SJCRH30 (cell line): ENCODE measurements around the gene UPB1. TPM values are rescaled to one million over a fixed set of nuclear protein-coding genes. Genes with fewer than 3 reads are reported as not detected.
"Not testable (repeated sequence)": the region's sequence is repeated elsewhere in the genome, so short reads cannot be mapped to it uniquely, and the experiment has no call there.

Experiments
- DNase-seq, 2 experiments: peaks; one replicate each; pipeline ENCODE4 v3.0.0-alpha.2; 2015 to 2020
- H3K27ac ChIP-seq: fragments of 250-450 bp; sonication (Bioruptor Pico); 2 replicates; pipeline ENCODE4 v1.5.1; 2020; ENCODE audit warnings: mild to moderate bottlenecking, moderate library complexity
- H3K27me3 ChIP-seq: fragments of 250-450 bp; sonication (Bioruptor Pico); 2 replicates; pipeline ENCODE4 v1.5.1; 2020; ENCODE audit warnings: mild to moderate bottlenecking, moderate library complexity
- H3K36me3 ChIP-seq: fragments of 250-450 bp; sonication (Bioruptor Pico); 2 replicates; pipeline ENCODE4 v1.5.1; 2020; ENCODE audit warnings: mild to moderate bottlenecking, moderate library complexity
- H3K4me1 ChIP-seq: fragments of 250-450 bp; sonication (Bioruptor Pico); 2 replicates; pipeline ENCODE4 v1.5.1; 2020; ENCODE audit warnings: mild to moderate bottlenecking, moderate library complexity
- H3K4me3 ChIP-seq: fragments of 250-450 bp; sonication (Bioruptor Pico); 2 replicates; pipeline ENCODE4 v1.5.1; 2020; ENCODE audit warnings: mild to moderate bottlenecking, moderate library complexity
- H3K9me3 ChIP-seq: fragments of 250-450 bp; sonication (Bioruptor Pico); replicated peaks from 2 replicates; pipeline ENCODE4 v1.5.1; 2020; ENCODE audit warnings: mild to moderate bottlenecking, moderate library complexity
- total RNA-seq: library from RNA; depleted of rRNA; stranded (reverse); fragments of >200 nt; shearing (Covaris generic); gene quantifications from 2 replicates; pipeline ENCODE4 v1.2.3, GENCODE V29; 2014

The UPB1 gene
- total RNA-seq, 1 experiment from 2014 or later, result 0.04 TPM

DNA sequence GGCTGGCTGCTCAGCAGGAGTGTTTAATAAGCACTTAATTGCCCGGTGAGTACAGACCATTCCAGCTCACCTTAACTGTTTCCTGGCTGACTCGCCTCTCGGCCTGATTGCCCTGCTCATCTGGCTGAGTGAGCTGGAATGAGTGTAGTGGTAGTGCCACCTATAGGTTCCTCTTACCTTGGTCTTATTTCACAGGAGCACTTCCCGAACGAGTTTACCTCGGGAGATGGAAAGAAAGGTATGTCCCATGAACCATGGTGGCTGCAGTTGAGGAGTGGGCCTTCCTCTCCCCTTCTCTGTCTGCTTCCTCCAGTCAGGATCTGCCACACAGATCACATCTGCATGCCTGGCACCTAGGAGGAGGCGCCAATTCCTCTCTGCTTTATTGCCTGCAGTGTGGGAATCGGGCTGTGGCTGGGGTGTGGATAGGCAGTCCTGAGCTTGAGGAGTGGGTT, 26.7 kb downstream of the UPB1 start:
- Histone ChIP-seq H3K9me3 (no peaks in the 10 kb centered on the region), H3K4me3 (no peak overlapping the region), H3K36me3 (no peaks in the 10 kb centered on the region), H3K27ac (no peak overlapping the region), H3K4me1 (peaks cover 9% of the 10 kb centered on the region), H3K27me3 (no peaks in the 10 kb centered on the region)
- peak; percentile 46 to 70 for DNase-seq

GRCh38 chr22:24523873-24524272, 28.7 kb downstream of the UPB1 start:
- Histone ChIP-seq H3K36me3 (no peaks in the 10 kb centered on the region), H3K4me3 (no peak overlapping the region), H3K9me3 (no peaks in the 10 kb centered on the region), H3K4me1 (peaks cover 6% of the 10 kb centered on the region), H3K27ac (no peak overlapping the region), H3K27me3 (no peaks in the 10 kb centered on the region)
- no peak for DNase-seq

- Histone ChIP-seq H3K9me3 (no peaks in the 10 kb centered on the region), H3K4me1 (peaks cover 6% of the 10 kb centered on the region), H3K27ac (no peak overlapping the region), H3K36me3 (no peaks in the 10 kb centered on the region), H3K27me3 (no peaks in the 10 kb centered on the region), H3K4me3 (no peak overlapping the region)
- DNase-seq, result peak; percentile 74 to 84
Measured at GRCh38 chr22:24525416-24526037, 30.4 kb downstream of the UPB1 start.

DNA sequence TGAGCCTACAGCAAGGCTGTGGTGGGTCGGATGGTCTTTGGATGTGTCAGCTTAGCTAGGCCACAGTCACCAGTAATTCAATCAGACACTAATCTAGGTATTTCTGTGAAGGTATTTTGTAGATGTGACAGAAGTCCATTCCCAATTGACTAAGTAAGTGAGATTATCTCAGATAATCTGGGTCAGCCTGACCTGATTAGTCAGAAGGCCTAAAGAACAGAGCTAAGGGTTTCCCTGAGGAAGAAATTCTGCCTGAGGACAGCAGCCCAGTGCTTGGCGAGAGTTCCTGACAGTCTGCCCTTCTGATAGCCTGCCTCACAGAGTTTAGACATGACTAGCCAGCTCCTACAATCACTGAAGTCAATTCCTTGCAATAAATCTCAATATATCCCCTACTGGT, 31.1 kb downstream of the UPB1 start:
- no peaks in the 10 kb centered on the region for H3K36me3 ChIP-seq
- no peak overlapping the region for H3K27ac ChIP-seq
- no peaks in the 10 kb centered on the region for H3K27me3 ChIP-seq
- peaks cover 6% of the 10 kb centered on the region for H3K4me1 ChIP-seq
- H3K9me3 ChIP-seq, result no peaks in the 10 kb centered on the region
- H3K4me3 ChIP-seq, result no peak overlapping the region
- DNase-seq, result no peak

GRCh38 chr22:24529898-24530297, 34.8 kb downstream of the UPB1 start:
- H3K4me3 ChIP-seq, result no peak overlapping the region
- no peak for DNase-seq
- H3K27ac ChIP-seq, result no peak overlapping the region
- peaks cover 9% of the 10 kb centered on the region for H3K4me1 ChIP-seq
- H3K27me3 ChIP-seq, result no peaks in the 10 kb centered on the region
- H3K9me3 ChIP-seq, result no peaks in the 10 kb centered on the region
- no peaks in the 10 kb centered on the region for H3K36me3 ChIP-seq

- H3K4me1 ChIP-seq, H3K4me3 ChIP-seq, H3K9me3 ChIP-seq, DNase-seq, H3K27me3 ChIP-seq, H3K27ac ChIP-seq, H3K36me3 ChIP-seq: not testable (repeated sequence)
Measured at GRCh38 chr22:24530968-24531367, 35.8 kb downstream of the UPB1 start.

DNA sequence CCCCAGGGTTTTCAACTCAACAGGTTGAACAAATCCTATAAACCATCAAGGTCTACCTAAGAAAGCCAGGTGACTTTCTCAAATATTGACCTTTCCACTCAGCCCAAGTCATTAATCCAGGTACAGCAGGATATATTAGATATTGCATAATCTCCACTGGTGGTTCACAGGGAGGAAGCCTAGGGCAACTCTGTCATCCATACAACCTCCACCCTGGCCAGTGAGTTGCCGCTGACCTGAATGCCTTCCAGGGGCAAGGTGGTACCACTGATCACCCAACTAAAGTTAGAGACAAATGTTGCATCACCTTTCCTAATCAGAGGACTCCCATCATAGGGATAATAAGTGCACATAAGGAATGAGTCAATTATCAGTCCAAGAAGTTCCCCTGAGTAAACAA, 36.9 kb downstream of the UPB1 start:
- Histone ChIP-seq H3K4me1 (peaks cover 21% of the 10 kb centered on the region), H3K9me3 (no peaks in the 10 kb centered on the region), H3K4me3 (no peak overlapping the region), H3K27me3 (no peaks in the 10 kb centered on the region), H3K27ac (no peak overlapping the region), H3K36me3 (no peaks in the 10 kb centered on the region)
- no peak for DNase-seq

- Histone ChIP-seq H3K4me3 (no peak overlapping the region), H3K9me3 (no peaks in the 10 kb centered on the region), H3K27me3 (no peaks in the 10 kb centered on the region), H3K4me1 (peaks cover 27% of the 10 kb centered on the region), H3K27ac (no peak overlapping the region), H3K36me3 (peaks cover 3% of the 10 kb centered on the region)
- DNase-seq, result no peak
Measured at GRCh38 chr22:24535348-24535747, 40.2 kb downstream of the UPB1 start.

GRCh38 chr22:24536089-24536488, 41.0 kb downstream of the UPB1 start:
- Histone ChIP-seq H3K27ac (peak overlapping the region; percentile 87), H3K4me1 (peaks cover 27% of the 10 kb centered on the region), H3K9me3 (no peaks in the 10 kb centered on the region), H3K36me3 (peaks cover 11% of the 10 kb centered on the region), H3K27me3 (no peaks in the 10 kb centered on the region), H3K4me3 (no peak overlapping the region)
- DNase-seq, result peak; percentile 48 to 77

- Histone ChIP-seq H3K9me3 (no peaks in the 10 kb centered on the region), H3K27ac (no peak overlapping the region), H3K27me3 (no peaks in the 10 kb centered on the region), H3K4me1 (peaks cover 41% of the 10 kb centered on the region), H3K4me3 (no peak overlapping the region), H3K36me3 (peaks cover 24% of the 10 kb centered on the region)
- no peak for DNase-seq
Measured at GRCh38 chr22:24540470-24540869, 45.3 kb downstream of the UPB1 start.

- no peak overlapping the region for H3K27ac ChIP-seq
- H3K36me3 ChIP-seq, result peaks cover 30% of the 10 kb centered on the region
- H3K4me1 ChIP-seq, result peaks cover 33% of the 10 kb centered on the region
- no peaks in the 10 kb centered on the region for H3K9me3 ChIP-seq
- no peaks in the 10 kb centered on the region for H3K27me3 ChIP-seq
- no peak for DNase-seq
- no peak overlapping the region for H3K4me3 ChIP-seq
Measured at GRCh38 chr22:24541681-24542515, 46.8 kb downstream of the UPB1 start.

DNA sequence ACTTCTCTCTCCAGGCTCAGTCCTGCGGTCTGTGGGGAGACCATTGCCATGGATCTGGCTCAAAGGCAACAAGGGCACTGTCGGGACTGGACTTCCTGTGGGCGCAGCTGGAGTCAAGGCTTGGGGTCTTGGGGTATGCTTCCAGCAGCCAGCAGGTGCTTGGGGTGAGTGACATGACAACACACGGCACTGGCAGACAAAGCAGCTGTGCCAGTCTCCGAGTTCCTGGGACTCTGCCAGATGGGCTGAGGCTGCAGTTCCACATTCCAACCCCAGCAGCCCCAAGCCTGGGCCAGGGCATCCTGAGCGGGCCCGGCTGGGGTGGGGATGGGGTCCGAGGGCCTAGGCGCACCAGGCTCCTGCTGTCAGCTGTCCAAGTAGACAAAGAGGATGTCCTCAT, 47.5 kb downstream of the UPB1 start:
- peak; percentile 49 to 51 for DNase-seq
- no peak overlapping the region; the same call in 1 of the 2 replicates for H3K27ac ChIP-seq
- H3K4me1 ChIP-seq, result peaks cover 26% of the 10 kb centered on the region
- peaks cover 37% of the 10 kb centered on the region for H3K36me3 ChIP-seq
- H3K9me3 ChIP-seq, result no peaks in the 10 kb centered on the region
- H3K27me3 ChIP-seq, result no peaks in the 10 kb centered on the region
- no peak overlapping the region for H3K4me3 ChIP-seq

DNA sequence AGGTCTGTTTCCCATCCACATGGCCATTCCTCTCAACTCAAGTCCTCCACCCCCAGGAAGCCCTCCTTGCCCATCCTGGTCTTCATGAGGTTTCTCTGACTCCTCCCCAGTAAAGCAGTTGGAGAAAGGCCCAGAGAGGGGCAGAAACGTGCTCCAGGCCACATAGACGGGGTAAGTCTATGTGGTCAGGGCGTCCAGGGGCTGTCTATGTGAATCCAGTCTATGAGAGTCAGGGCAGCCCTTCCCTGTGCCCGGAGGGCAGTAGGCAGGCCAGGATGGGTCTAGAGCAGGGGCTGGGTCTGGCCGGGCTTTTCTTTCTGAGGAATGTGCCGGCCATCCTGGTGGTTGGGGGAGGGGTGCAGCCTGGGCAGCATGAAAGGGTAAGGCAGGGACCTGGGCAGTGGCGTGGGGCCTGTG, 48.1 kb downstream of the UPB1 start:
- H3K9me3 ChIP-seq, result no peaks in the 10 kb centered on the region
- no peak for DNase-seq
- H3K36me3 ChIP-seq, result peaks cover 39% of the 10 kb centered on the region
- H3K27ac ChIP-seq, result no peak overlapping the region; the same call in 1 of the 2 replicates
- no peak overlapping the region for H3K4me3 ChIP-seq
- H3K4me1 ChIP-seq, result peaks cover 25% of the 10 kb centered on the region
- no peaks in the 10 kb centered on the region for H3K27me3 ChIP-seq

GRCh38 chr22:24543679-24544243, 48.6 kb downstream of the UPB1 start:
- DNase-seq, result no peak
- H3K36me3 ChIP-seq, result peaks cover 39% of the 10 kb centered on the region
- H3K4me3 ChIP-seq, result no peak overlapping the region
- H3K27me3 ChIP-seq, result no peaks in the 10 kb centered on the region
- H3K4me1 ChIP-seq, result peaks cover 25% of the 10 kb centered on the region
- no peak overlapping the region for H3K27ac ChIP-seq
- no peaks in the 10 kb centered on the region for H3K9me3 ChIP-seq

GRCh38 chr22:24548812-24549211, 53.7 kb downstream of the UPB1 start:
- DNase-seq, result no peak
- H3K9me3 ChIP-seq, result no peaks in the 10 kb centered on the region
- peaks cover 16% of the 10 kb centered on the region for H3K36me3 ChIP-seq
- H3K27ac ChIP-seq, result no peak overlapping the region
- H3K4me1 ChIP-seq, result peaks cover 25% of the 10 kb centered on the region
- H3K27me3 ChIP-seq, result no peaks in the 10 kb centered on the region
- no peak overlapping the region for H3K4me3 ChIP-seq
